GM19468 (cell line): ENCODE results near the gene GLT6D1.

Source experiments
- ATAC-seq: cut with Tn5 transposase; IDR thresholded peaks from one replicate; pipeline ENCODE4 v1.9.1; 2021; ENCODE audit warnings: mild to moderate bottlenecking, moderate library complexity, moderate number of reproducible peaks; ENCODE audit not compliant: unreplicated experiment; ENCODE audit errors: extremely low read depth

Gene GLT6D1

DNA sequence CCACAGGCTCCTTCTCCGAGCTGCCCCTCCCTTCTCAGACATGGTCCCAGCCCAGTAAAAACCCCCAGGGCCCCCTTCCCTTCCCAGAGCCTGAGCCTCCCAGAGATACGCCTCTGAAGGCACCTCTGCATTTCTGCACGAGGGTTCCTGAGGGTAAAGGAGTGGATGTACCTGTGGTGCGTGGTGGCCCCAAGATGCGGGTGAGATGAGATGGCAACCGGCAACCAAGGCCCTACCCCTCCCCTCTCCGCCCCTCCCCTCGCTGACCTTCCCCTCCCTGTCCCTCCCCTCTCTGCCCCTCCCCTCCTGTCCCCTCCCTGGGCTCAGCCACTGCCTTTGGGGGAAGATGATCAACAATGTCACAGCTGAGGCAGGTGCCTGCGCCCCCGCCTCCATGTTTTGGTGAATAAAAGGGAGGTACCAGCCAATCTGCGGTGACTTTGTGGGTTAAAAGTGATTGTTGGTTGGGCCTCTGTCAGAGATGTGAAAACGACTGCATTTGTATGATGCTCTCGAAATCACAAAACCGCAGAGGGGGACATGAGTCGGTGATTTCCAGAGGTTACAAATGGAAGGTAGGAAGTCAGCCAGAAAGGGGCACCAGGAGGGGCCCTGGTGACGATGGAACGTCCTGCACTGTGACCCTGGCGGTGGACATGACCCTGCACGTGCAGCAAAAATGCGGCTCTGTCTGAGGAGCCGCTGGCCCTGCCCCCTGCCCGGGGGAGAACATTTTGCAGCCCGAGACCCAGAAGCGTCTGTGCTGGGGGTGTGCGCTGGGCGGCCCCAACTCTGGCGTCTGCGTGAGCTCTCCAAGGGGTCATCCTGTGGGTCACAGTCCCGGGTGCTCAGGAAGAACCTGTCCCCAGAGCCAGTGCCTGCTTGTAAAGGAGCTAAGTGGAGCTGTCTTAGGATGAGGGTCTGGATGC, 27.5 kb upstream of the GLT6D1 start:
- no peak for ATAC-seq

DNA sequence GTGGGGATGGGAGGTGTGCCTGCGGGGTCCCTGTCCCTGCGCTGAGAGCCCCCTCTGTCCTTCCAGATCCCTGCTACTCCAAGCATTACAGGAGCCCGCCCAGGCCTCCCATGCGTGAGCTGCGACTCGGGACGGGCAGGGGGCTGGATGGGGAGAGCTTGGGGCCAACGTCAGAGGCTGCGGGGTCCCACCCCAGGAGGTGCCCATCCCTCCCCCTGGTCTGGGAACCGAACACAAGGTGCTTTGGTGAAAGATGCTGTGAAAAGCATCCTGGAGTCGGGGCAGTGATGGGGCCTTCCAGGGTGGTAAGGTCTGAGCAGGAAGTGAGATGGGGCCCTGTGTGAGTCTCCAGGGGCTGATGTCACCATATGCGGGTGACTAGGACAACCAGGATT, 26.5 kb upstream of the GLT6D1 start:
- ATAC-seq = no peak

DNA sequence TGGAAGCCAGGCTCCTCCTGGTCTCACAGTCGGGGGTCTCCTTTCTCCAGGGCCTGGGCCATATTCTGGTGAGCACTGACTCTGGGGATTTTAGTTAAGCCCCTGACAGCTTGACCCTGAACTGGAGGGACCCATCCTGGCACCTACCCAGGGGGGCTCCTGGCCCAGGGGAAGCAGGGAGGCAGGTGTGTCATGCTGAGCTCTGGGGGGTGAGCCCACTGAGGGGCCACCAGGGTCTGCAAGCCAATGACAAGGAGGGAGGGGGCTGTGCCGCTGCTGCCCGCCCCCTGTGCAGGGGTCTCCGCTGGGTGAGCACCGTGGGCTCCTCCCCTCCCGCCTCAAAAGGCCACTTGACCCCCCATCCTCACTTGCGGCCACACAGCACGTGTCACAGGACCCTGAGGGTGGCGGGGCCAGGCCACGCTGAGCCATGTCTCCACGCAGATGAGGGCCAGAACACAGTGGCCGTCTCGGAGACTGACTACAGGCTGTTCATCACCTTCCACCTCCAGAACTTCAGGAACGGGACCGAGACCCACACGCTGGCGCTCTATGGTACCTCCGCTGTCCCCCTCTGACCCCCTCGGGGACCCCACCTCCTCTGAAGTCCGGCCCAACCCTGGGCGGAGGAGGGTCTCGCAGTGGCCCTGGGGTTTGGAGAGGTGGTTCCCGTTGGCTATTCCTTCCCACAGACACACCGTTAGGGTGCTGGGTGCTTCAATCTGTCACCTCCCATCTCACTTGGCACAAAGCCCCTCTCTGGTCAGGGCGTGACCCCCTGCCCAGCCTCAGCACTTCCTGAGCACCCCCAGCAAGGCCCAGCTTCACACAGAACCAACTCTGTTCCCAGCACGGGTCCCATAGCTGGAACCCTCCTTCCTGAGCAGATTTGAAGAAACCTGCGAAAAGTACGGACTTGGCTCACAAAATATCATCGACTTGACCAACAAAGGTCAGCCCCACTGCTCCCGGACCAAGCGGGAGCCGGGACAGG, 25.8 kb upstream of the GLT6D1 start:
- no peak for ATAC-seq

DNA sequence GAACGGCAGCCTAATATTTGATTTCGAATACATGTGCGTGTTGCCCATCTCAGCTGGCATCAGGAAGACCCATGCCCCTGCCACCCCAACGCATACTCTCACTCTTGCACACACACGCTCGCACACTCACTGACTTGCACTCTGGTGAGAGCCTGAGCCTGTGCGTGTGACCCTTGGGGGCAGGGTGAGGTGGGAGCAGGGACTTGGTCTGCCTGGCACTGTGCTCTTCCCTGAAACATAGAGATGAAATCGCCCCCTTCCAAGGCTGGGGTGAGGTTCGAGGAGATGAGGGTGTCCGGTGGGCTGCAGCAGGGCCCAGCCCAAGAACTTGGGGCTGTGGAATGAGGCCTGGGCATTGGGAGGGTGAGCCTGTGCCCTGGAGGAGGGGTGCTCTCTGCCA, 24.9 kb upstream of the GLT6D1 start:
- ATAC-seq = no peak

DNA sequence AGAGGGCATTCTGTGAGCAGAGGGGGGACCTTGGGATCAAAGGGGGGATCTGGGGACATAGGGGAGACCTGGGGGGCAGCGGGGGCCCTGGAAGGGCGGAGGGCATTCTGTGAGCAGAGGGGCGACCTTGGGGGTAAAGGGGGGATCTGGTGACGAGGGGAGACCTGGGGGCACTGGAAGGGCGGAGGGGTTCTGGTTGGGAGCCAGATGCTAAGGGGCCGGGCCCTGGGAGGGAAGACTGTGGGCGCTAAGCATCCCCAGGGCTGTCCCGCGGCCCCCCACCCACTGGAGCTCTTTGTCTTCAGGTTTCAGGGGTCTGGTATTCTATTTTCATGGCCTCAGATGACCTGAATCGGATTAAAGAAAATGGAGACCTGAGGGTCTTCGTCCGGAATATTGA, 24.5 kb upstream of the GLT6D1 start:
- ATAC-seq = no peak

DNA sequence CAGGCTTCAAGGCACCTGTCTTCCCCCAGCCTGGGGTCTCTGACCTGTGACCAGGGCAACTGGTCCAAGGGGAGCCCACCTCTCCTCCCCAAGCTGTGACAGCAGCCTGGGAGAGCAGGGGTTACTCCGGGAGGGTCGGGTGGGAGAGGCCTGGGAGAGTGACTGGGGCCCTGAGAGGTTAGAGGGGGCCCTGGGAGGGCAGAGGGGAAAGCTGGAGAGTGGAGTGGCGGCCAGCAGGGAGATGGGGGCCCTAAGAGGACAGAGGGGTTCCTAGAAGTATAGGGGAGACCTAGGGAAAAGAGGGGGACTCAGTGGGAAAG, 24.1 kb upstream of the GLT6D1 start:
- ATAC-seq = no peak

DNA sequence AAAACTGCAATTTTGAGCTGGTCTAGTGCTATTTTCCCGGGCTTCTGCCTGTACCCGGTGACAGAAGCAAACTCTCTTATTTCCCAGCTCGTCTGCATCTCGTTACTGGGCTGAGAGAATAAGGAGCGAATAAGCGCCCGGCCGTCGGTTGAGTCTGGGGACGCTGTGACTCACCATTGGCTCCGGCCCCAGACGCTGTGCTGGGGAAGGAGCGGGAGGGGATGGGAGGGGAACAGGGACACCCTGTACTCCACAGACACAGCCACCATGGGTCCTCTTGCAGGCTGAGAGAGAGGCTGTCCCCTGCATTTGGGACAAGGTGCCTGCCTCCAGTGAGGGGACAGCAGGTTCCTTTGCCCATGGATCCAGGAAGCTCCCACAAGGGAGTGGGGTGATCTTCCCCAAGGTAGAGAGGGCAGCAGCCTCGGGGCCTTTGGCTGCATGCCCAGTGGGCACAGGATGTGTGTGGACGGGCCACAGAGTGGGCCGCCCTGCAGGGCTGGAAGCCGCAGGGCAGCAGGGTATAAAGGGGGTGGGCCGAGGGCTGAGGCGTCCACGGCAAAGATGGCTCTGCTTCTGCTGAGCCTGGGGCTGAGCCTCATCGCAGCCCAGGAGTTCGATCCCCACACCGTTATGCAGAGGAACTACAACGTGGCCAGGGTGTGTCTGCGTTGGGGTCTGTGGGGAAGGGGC, 23.6 kb upstream of the GLT6D1 start, which contains the start of gene LCN9:
TSS of gene LCN9 (plus strand) at position 552 of the 693 bp plus-strand sequence. CDS start at position 565, 13 bp downstream.
- ATAC-seq = no peak

DNA sequence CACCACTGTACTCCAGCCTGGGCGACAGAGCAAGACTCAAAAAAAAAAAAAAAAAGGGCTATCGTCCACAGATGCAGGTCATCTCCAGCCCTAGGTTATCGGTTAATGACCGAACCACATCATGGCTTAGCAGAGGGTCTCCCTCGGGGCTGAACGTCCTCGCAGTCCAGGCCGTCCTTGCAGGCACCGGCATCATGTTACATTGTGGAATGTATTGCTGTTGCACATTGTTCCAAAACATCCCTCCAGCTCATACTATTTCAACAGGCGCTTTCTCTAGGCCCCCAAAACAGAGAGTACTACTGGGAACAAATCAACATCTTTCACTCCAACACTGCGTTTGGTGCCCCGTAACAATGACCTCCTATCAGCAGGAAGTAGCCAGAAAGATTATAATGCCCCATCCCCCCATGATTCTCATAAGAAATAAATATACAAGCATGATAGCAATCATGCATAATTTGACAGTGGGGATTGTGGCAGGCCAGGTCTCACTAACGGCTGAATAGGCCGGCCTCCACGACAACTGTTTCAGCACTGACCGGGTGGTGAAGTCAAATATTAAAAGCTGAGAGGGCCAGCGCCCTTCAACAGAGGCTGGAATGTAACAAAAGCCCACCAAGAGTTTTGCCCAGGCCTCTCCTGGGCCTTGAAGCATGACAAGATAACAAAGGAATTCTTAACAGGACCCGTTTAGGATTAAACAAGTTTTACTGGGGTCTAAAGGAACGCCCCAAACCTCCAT, 22.6 kb upstream of the GLT6D1 start:
- no peak for ATAC-seq

DNA sequence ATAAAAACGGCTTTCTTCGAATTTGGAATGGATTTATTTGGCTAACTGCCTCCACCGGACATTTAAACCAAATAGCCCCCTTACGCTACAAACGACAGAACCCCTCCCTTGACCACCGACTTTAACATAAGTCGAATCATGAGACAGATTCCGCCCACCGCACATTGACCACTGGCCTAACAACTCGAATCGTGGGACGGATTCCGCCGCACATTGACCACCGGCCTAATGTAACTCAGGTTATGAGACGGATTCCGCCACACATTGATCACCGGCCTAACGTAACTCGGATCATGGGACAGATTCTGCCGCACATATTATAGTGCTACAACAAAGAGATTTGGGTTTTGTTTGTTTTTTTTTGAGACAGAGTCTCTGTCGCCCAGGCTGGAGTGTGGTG, 21.1 kb upstream of the GLT6D1 start:
- no peak for ATAC-seq

DNA sequence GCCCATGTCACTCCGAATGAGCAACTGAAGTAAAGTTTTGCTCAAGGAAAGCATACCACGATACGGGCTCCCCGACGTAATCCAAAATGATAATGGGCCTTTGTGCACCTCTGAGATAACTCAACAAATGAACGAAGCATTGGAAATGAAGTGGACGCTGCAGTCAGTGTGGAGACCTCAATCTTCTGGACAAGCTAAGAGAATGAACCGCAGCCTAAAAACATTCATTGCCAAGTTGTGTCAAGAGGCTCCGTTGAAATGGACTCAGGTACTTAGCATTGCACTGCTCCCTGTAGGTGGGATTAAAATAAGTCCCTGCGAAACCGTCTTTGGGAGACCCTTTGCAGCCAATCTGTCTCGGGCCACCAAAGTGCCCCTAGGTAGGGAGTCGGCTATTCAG, 19.9 kb upstream of the GLT6D1 start:
- no peak for ATAC-seq

DNA sequence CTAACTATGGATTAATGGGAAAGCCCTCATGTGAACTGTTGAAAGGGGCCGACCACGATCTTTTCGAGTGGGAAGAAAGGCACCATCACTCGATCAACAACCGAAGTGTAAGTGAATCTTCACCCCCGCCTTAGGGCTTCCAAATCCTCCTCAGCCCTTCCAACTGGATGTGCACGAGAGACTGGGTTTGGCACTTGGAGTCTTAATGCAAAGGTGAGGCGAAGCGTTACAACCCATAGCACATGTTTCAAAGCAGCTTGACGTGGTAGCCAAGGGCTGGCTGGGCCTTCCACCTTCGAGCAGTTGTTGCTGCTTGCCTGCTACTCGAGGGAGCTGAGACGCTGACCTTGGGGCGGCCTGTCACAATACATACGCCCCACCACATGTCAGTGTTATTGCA, 18.1 kb upstream of the GLT6D1 start:
- ATAC-seq = no peak

DNA sequence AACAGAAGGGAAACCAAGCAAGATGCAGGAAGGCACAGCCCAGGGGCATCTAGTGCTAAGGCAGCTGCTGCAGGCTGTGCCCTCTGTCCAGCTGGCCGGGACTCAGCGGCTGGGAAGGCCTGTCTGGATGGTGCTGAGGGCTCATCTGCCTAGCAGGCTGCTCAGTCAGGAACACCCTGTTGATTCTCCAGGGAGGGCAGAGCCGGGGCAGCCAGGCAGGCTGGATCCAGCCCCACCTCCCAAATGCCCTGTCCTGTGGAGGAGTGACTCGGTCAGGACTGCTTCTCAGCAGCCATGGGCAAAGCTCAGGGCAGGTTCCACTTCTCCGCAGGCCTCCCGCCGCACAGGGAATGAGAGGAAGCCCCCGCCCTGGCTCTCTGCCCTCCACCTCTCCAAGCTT, 16.0 kb upstream of the GLT6D1 start:
- ATAC-seq = no peak

DNA sequence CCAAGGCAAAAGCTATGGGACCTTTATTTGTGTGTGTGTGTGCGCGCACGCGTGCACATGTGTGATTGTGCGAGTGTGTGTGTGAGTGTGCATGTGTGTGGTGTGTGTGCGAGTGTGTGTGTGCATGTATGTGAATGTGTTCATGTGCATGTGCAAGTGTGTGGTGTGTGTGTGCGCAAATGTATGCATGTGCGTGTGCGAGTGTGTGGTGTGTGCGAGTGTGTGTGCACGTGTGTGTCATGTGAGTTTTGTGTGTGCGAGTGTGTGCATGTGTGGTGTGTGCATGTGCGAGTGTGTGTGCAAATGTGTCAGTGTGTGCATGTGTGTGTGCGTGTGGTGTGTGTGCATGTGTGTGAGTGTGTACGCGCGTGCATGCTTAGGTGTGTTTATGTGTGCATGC, 11.1 kb upstream of the GLT6D1 start:
- ATAC-seq = no peak

DNA sequence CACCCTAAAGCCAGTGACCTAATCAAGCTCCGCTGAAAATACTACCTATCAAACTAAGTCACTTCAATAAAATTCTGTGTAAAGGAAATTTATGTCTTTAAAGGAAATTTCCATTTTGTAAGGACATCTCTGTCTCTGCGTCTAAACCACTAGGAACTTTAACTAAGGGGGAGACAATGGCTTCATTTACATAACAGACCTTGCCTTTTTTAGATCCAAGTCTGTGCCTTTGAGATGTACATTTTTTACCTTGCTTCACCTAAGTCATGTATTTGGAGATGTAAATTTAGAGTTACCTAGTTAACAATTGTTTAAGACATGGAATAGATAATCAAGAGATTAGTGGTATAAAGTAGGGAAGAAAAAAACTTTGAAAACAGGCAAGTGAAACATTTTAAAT, 10.2 kb upstream of the GLT6D1 start:
- no peak for ATAC-seq

DNA sequence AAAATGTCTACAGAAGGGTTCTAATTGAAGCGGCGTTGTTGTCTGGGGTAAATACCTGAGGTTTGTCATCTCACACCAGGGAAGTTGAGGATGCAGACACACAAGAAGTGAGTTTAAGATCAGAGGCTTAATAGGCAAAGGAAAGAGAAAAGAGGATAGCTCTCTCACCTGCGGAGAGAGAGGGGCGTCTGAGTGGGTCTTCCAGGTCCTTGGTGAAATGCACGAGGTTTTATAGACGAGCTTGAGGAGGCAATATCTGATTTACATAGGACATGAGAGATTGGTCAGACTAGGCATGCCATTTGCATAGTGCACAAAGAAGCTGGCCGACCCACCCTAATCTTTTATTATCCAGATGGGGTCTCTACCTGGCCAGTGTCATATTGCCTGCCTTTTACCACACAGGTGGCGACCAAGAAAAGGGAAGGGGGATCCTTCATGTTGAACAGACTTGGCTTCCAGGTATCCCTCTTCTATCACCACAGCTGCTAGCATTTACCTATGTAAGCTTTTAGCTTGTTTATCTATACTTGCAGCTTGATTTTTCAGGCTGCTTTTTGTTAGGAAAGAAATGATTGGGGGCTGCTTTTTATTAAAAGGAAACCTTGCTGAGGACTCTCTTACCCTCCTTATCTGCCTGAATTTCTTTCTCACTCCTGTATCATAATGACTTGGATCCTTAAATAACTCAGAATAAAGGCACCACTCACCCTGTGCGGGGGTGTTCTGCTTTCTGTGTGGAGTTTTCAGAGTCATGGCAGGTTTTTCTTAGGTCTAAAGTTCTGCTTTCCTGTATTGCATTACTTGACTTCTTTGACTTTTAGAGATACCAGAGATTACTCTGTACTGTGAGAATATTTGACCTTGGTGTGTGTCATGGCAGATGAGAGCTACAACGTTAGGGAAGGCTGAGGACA, 9.4 kb upstream of the GLT6D1 start:
- ATAC-seq = no peak

DNA sequence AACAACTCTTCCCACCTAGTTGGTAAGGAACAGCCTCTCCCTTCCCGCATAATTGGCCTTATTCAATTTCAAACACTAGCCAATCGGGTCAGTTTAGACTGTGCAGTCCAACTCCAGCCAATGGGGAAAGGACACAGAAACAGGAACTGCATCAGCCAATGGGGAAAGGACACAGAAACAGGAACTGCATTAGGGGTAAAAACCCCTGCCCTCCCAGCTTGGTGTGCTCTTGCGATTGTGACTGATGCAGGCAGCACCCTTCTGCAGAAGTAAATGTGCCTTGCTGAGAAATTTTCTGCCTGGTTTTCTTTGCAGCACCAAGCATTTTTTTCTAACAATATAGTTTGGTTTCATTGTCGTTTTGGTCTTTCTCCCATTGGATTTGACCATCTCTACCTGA, 8.5 kb upstream of the GLT6D1 start:
- ATAC-seq = no peak

DNA sequence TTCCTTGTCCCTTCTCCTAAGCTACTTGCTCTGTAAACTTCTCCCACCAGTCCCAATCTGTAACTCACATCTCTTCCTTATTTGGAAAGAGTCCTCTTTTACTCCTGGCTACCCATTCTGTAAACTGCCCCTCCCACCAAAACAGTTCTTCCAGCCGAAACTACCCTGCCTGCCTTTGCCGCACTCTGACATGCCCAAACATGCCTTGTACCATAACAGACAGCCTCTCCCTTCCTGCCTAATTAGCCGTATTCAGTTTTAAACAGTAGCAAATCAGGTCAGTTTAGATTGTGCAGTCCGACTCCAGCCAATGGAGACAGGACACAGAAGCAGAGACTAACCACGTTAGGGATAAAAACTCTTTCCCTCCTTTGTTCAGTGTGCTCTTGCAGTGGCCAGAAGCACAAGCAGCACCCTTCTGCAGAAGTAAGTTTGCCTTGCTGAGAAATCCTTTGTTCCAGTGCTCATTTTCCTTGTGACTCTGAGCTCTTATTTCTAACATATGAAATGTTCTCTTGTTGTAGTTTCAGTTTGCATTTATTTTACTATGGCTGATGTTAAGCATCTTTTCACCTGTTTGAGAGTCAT, 5.4 kb upstream of the GLT6D1 start:
- ATAC-seq = no peak

DNA sequence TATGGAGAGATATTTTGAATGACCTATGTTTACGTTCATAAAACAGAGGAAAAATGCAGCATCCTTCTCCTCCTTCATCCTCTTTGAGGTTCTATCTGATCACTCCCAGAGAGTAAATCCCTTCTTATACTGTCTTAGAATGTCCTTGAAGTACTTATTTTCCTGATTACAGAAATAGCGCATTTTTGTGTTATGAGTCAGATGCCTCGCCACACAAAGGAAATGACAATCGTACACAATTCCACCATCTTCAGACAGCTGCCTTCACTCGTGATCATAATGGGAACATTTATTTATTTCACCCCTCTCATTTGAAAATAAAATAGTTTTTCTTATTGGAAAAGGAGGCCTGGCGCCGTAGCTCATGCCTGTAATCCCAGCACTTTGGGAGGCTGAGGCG, 2.4 kb upstream of the GLT6D1 start:
- ATAC-seq = no peak
